Measurements from ENCODE around the gene IGIP. TPM values are rescaled to one million over a fixed set of nuclear protein-coding genes. Genes with fewer than 3 reads are reported as not detected.

IGIP gene
- polyA plus RNA-seq, 1 donor = 9.4 TPM

GRCh38 chr5:140110646-140110957 lies 15.1 kb upstream of the IGIP start:
- peaks cover 47% of the 10 kb centered on the region for H3K27me3 ChIP-seq (ENCODE audit: control insufficient read depth, insufficient read depth, low read length)
- no peaks in the 10 kb centered on the region for H3K36me3 ChIP-seq (ENCODE audit: control insufficient read depth, insufficient read depth, low read length)
- H3K9me3 ChIP-seq (ENCODE audit: control insufficient read depth, low read depth, low read length) = peaks cover 5% of the 10 kb centered on the region
- DNase-seq = peak in 1 of 2 donors; percentile 4
- H3K4me3 ChIP-seq (ENCODE audit: low read length) = no peak overlapping the region
- no peak overlapping the region for H3K27ac ChIP-seq (ENCODE audit: low read length)
- WGBS (ENCODE audit: insufficient coverage, low lambda C conversion rate) = no CpG with 5 or more reads among the region's 1 CpG
- peaks cover 16% of the 10 kb centered on the region for H3K4me1 ChIP-seq (ENCODE audit: control insufficient read depth, insufficient read depth, low read length)

- Histone ChIP-seq H3K4me3 (ENCODE audit: low read length) (no peak overlapping the region), H3K27me3 (ENCODE audit: control insufficient read depth, insufficient read depth, low read length) (peaks cover 47% of the 10 kb centered on the region), H3K27ac (ENCODE audit: low read length) (no peak overlapping the region), H3K36me3 (ENCODE audit: control insufficient read depth, insufficient read depth, low read length) (no peaks in the 10 kb centered on the region), H3K9me3 (ENCODE audit: control insufficient read depth, low read depth, low read length) (peaks cover 5% of the 10 kb centered on the region), H3K4me1 (ENCODE audit: control insufficient read depth, insufficient read depth, low read length) (peaks cover 21% of the 10 kb centered on the region)
- DNase-seq = peak in 1 of 2 donors; percentile 8
- no CpG with 5 or more reads among the region's 18 CpGs for WGBS (ENCODE audit: insufficient coverage, low lambda C conversion rate)
Measured at GRCh38 chr5:140111011-140111858, 14.5 kb upstream of the IGIP start.

GRCh38 chr5:140111859-140112551 lies 13.7 kb upstream of the IGIP start:
- Histone ChIP-seq H3K9me3 (ENCODE audit: control insufficient read depth, low read depth, low read length) (peaks cover 5% of the 10 kb centered on the region), H3K4me1 (ENCODE audit: control insufficient read depth, insufficient read depth, low read length) (peaks cover 22% of the 10 kb centered on the region), H3K36me3 (ENCODE audit: control insufficient read depth, insufficient read depth, low read length) (no peaks in the 10 kb centered on the region), H3K4me3 (ENCODE audit: low read length) (no peak overlapping the region), H3K27ac (ENCODE audit: low read length) (no peak overlapping the region), H3K27me3 (ENCODE audit: control insufficient read depth, insufficient read depth, low read length) (peaks cover 47% of the 10 kb centered on the region)
- WGBS (ENCODE audit: insufficient coverage, low lambda C conversion rate) = no CpG with 5 or more reads among the region's 8 CpGs
- no peak for DNase-seq

DNA sequence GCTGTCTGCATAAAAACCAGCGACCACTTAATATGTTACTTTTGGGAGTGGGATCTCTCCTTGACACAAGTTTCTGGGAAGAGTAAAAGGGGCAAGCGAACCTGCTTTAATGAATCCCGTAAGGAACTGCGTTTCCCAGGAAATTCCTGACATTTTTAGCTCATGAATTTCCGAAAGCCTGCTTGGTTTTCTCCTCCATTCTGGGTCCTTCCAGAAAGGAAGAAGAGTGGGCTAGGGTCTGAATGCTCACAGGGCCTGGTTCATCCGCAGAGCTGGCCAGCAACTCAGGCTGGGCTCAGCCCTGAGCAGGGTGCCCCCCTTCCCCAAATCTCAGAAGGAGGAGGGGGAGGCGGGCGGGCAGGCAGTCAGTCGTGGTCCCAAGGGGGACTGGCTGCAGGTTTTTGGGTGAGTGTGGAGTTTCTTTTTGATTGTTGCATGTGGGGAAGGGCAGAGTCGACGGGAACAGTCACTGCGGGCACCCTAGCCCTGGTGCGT lies 13.0 kb upstream of the IGIP start:
- no peak overlapping the region for H3K27ac ChIP-seq (ENCODE audit: low read length)
- H3K36me3 ChIP-seq (ENCODE audit: control insufficient read depth, insufficient read depth, low read length) = no peaks in the 10 kb centered on the region
- H3K4me3 ChIP-seq (ENCODE audit: low read length) = peak overlapping the region; percentile 66
- DNase-seq = peak in 1 of 2 donors; percentile 4
- H3K27me3 ChIP-seq (ENCODE audit: control insufficient read depth, insufficient read depth, low read length) = peaks cover 47% of the 10 kb centered on the region
- H3K9me3 ChIP-seq (ENCODE audit: control insufficient read depth, low read depth, low read length) = peaks cover 5% of the 10 kb centered on the region
- no CpG with 5 or more reads among the region's 13 CpGs for WGBS (ENCODE audit: insufficient coverage, low lambda C conversion rate)
- peaks cover 22% of the 10 kb centered on the region for H3K4me1 ChIP-seq (ENCODE audit: control insufficient read depth, insufficient read depth, low read length)

- Histone ChIP-seq H3K4me1 (ENCODE audit: control insufficient read depth, insufficient read depth, low read length) (peaks cover 20% of the 10 kb centered on the region), H3K27ac (ENCODE audit: low read length) (peak overlapping the region; percentile 44), H3K27me3 (ENCODE audit: control insufficient read depth, insufficient read depth, low read length) (peaks cover 45% of the 10 kb centered on the region), H3K9me3 (ENCODE audit: control insufficient read depth, low read depth, low read length) (peaks cover 5% of the 10 kb centered on the region), H3K36me3 (ENCODE audit: control insufficient read depth, insufficient read depth, low read length) (no peaks in the 10 kb centered on the region), H3K4me3 (ENCODE audit: low read length) (peak overlapping the region; percentile 66)
- WGBS (ENCODE audit: insufficient coverage, low lambda C conversion rate) = no CpG with 5 or more reads among the region's 28 CpGs
- no peak for DNase-seq
Measured at GRCh38 chr5:140113180-140113698, 12.5 kb upstream of the IGIP start.

- Histone ChIP-seq H3K9me3 (ENCODE audit: control insufficient read depth, low read depth, low read length) (peaks cover 5% of the 10 kb centered on the region), H3K27me3 (ENCODE audit: control insufficient read depth, insufficient read depth, low read length) (peaks cover 40% of the 10 kb centered on the region), H3K36me3 (ENCODE audit: control insufficient read depth, insufficient read depth, low read length) (no peaks in the 10 kb centered on the region), H3K4me3 (ENCODE audit: low read length) (peak within 1 kb of the TSS; percentile 75), H3K27ac (ENCODE audit: low read length) (peak within 1 kb of the TSS; percentile 96), H3K4me1 (ENCODE audit: control insufficient read depth, insufficient read depth, low read length) (peaks cover 15% of the 10 kb centered on the region)
- WGBS (ENCODE audit: insufficient coverage, low lambda C conversion rate) = no CpG with 5 or more reads among the region's 60 CpGs
- DNase-seq = peak; percentile 93 to 95
Measured at GRCh38 chr5:140113699-140114263, 12.0 kb upstream of the IGIP start, which contains the start of gene PURA. Gene PURA, plus strand, starts transcription at chr5:140114109. Its CDS starts 73 bp downstream, at chr5:140114182.

DNA sequence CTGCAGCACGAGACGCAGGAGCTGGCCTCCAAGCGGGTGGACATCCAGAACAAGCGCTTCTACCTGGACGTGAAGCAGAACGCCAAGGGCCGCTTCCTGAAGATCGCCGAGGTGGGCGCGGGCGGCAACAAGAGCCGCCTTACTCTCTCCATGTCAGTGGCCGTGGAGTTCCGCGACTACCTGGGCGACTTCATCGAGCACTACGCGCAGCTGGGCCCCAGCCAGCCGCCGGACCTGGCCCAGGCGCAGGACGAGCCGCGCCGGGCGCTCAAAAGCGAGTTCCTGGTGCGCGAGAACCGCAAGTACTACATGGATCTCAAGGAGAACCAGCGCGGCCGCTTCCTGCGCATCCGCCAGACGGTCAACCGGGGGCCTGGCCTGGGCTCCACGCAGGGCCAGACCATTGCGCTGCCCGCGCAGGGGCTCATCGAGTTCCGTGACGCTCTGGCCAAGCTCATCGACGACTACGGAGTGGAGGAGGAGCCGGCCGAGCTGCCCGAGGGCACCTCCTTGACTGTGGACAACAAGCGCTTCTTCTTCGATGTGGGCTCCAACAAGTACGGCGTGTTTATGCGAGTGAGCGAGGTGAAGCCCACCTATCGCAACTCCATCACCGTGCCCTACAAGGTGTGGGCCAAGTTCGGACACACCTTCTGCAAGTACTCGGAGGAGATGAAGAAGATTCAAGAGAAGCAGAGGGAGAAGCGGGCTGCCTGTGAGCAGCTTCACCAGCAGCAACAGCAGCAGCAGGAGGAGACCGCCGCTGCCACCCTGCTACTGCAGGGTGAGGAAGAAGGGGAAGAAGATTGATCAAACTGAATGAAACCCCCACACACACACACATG lies 11.2 kb upstream of the IGIP start:
- peaks cover 7% of the 10 kb centered on the region for H3K4me1 ChIP-seq (ENCODE audit: control insufficient read depth, insufficient read depth, low read length)
- H3K27ac ChIP-seq (ENCODE audit: low read length) = peak overlapping the region; percentile 96

GRCh38 chr5:140115186-140115500 lies 10.6 kb upstream of the IGIP start:
- Histone ChIP-seq H3K27me3 (ENCODE audit: control insufficient read depth, insufficient read depth, low read length) (peaks cover 30% of the 10 kb centered on the region), H3K4me1 (ENCODE audit: control insufficient read depth, insufficient read depth, low read length) (peaks cover 7% of the 10 kb centered on the region), H3K36me3 (ENCODE audit: control insufficient read depth, insufficient read depth, low read length) (no peaks in the 10 kb centered on the region), H3K27ac (ENCODE audit: low read length) (peak overlapping the region; percentile 96), H3K9me3 (ENCODE audit: control insufficient read depth, low read depth, low read length) (peaks cover 5% of the 10 kb centered on the region), H3K4me3 (ENCODE audit: low read length) (peak overlapping the region; percentile 75)
- WGBS (ENCODE audit: insufficient coverage, low lambda C conversion rate) = no CpG with 5 or more reads among the region's 1 CpG
- DNase-seq = no peak

More for the DNA sequence above, 11.2 kb upstream of the IGIP start:
- peak overlapping the region; percentile 75 for H3K4me3 ChIP-seq (ENCODE audit: low read length)
- DNase-seq = peak; percentile 53 to 84
- no CpG with 5 or more reads among the region's 65 CpGs for WGBS (ENCODE audit: insufficient coverage, low lambda C conversion rate)
- peaks cover 5% of the 10 kb centered on the region for H3K9me3 ChIP-seq (ENCODE audit: control insufficient read depth, low read depth, low read length)
- peaks cover 32% of the 10 kb centered on the region for H3K27me3 ChIP-seq (ENCODE audit: control insufficient read depth, insufficient read depth, low read length)
- no peaks in the 10 kb centered on the region for H3K36me3 ChIP-seq (ENCODE audit: control insufficient read depth, insufficient read depth, low read length)

GRCh38 chr5:140116716-140117115 lies 9.0 kb upstream of the IGIP start:
- H3K36me3 ChIP-seq (ENCODE audit: control insufficient read depth, insufficient read depth, low read length) = no peaks in the 10 kb centered on the region
- DNase-seq = no peak
- peaks cover 18% of the 10 kb centered on the region for H3K27me3 ChIP-seq (ENCODE audit: control insufficient read depth, insufficient read depth, low read length)
- peaks cover 7% of the 10 kb centered on the region for H3K4me1 ChIP-seq (ENCODE audit: control insufficient read depth, insufficient read depth, low read length)
- no peak overlapping the region for H3K4me3 ChIP-seq (ENCODE audit: low read length)
- WGBS (ENCODE audit: insufficient coverage, low lambda C conversion rate) = no CpG with 5 or more reads among the region's 2 CpGs
- peaks cover 5% of the 10 kb centered on the region for H3K9me3 ChIP-seq (ENCODE audit: control insufficient read depth, low read depth, low read length)
- H3K27ac ChIP-seq (ENCODE audit: low read length) = no peak overlapping the region
